ENCODE results near the gene FRMD5.

GRCh38 chr15:43895586-43895985 lies 299.5 kb downstream of the FRMD5 start:
- TF ChIP-seq REST (IDR thresholded peaks at IDR 0.05; ENCODE audit: insufficient read depth in 1 of 2, low read depth in 2 of 2, low read length in 2 of 2) (no peak), POLR2AphosphoS5 (IDR thresholded peaks at IDR 0.05; ENCODE audit: low read depth, low read length) (no peak)

Data from PFSK-1 (cell line).